ENCODE results near the gene ZBTB20.

The ZBTB20 gene

GRCh38 chr3:114900908-114901307 lies 246.2 kb downstream of the ZBTB20 start:
- no peak for DNase-seq

GRCh38 chr3:114899186-114899931 lies 247.7 kb downstream of the ZBTB20 start:
- DNase-seq = peak; percentile 52 to 69

GRCh38 chr3:114896978-114897377 lies 250.1 kb downstream of the ZBTB20 start:
- DNase-seq = no peak

- DNase-seq = no peak
Measured at GRCh38 chr3:114893361-114893760, 253.7 kb downstream of the ZBTB20 start.

GRCh38 chr3:114892880-114893279 lies 254.2 kb downstream of the ZBTB20 start:
- no peak for DNase-seq

GRCh38 chr3:114892131-114892879 lies 254.8 kb downstream of the ZBTB20 start:
- no peak for DNase-seq

GRCh38 chr3:114887806-114888205 lies 259.3 kb downstream of the ZBTB20 start:
- DNase-seq = no peak

GRCh38 chr3:114886905-114887304 lies 260.2 kb downstream of the ZBTB20 start:
- DNase-seq = no peak

GRCh38 chr3:114884213-114884923 lies 262.7 kb downstream of the ZBTB20 start:
- no peak for DNase-seq

- DNase-seq = peak; percentile 78 to 84
Measured at GRCh38 chr3:114880078-114880477, 267.0 kb downstream of the ZBTB20 start.

- DNase-seq = peak; percentile 55 to 73
Measured at GRCh38 chr3:114879059-114880031, 267.7 kb downstream of the ZBTB20 start.

- no peak for DNase-seq
Measured at GRCh38 chr3:114878114-114878839, 268.8 kb downstream of the ZBTB20 start.

GRCh38 chr3:114877378-114878113 lies 269.5 kb downstream of the ZBTB20 start:
- DNase-seq = no peak

- DNase-seq = no peak
Measured at GRCh38 chr3:114874522-114874971, 272.5 kb downstream of the ZBTB20 start.

GRCh38 chr3:114873591-114873990 lies 273.5 kb downstream of the ZBTB20 start:
- no peak for DNase-seq

GRCh38 chr3:114872588-114872987 lies 274.5 kb downstream of the ZBTB20 start:
- no peak for DNase-seq

- DNase-seq = no peak
Measured at GRCh38 chr3:114872050-114872449, 275.0 kb downstream of the ZBTB20 start.

- no peak for DNase-seq
Measured at GRCh38 chr3:114867835-114868503, 279.1 kb downstream of the ZBTB20 start.

- no peak for DNase-seq
Measured at GRCh38 chr3:114867359-114867758, 279.7 kb downstream of the ZBTB20 start.

- no peak for DNase-seq
Measured at GRCh38 chr3:114866430-114866829, 280.7 kb downstream of the ZBTB20 start.

Data from NCI-H1930 (cell line).